ENCODE data around the gene ARMC7. TPM values are rescaled to one million over a fixed set of nuclear protein-coding genes. Genes with fewer than 3 reads are reported as not detected.
"Not testable (repeated sequence)": the region's sequence is repeated elsewhere in the genome, so short reads cannot be mapped to it uniquely, and the experiment has no call there.

The ARMC7 gene
- total RNA-seq, 1 donor from 2014 or later: 10.1 TPM

- H3K4me1 Mint-ChIP-seq (ENCODE audit: low read depth): peaks cover 8% of the 10 kb centered on the region
- peak overlapping the region; percentile 30 for H3K27ac Mint-ChIP-seq
- H3K36me3 Mint-ChIP-seq (ENCODE audit: low read depth): peaks cover 28% of the 10 kb centered on the region
- no peaks in the 10 kb centered on the region for H3K9me3 Mint-ChIP-seq
- no peak overlapping the region for H3K4me3 Mint-ChIP-seq (ENCODE audit: low read depth)
- DNase-seq (ENCODE audit: low spot score): no peak
- H3K27me3 Mint-ChIP-seq (ENCODE audit: low read depth): no peaks in the 10 kb centered on the region
- intact Hi-C loops (cut with micrococcal nuclease): no loop called here
These were observed 50.4 kb downstream of the ARMC7 start for GRCh38 chr17:75160211-75160610.

- Mint-ChIP-seq H3K4me1 (ENCODE audit: low read depth) (peaks cover 3% of the 10 kb centered on the region), H3K36me3 (ENCODE audit: low read depth) (peaks cover 39% of the 10 kb centered on the region), H3K27ac (no peak overlapping the region), H3K27me3 (ENCODE audit: low read depth) (no peaks in the 10 kb centered on the region), H3K4me3 (ENCODE audit: low read depth) (no peak overlapping the region), H3K9me3 (no peaks in the 10 kb centered on the region)
- no peak for DNase-seq (ENCODE audit: low spot score)
- intact Hi-C loops (cut with micrococcal nuclease): no loop called here
These were observed 53.3 kb downstream of the ARMC7 start for GRCh38 chr17:75163074-75163473.

- intact Hi-C loops (cut with micrococcal nuclease); H3K27me3 Mint-ChIP-seq (ENCODE audit: low read depth); H3K9me3 Mint-ChIP-seq; DNase-seq (ENCODE audit: low spot score); H3K27ac Mint-ChIP-seq; H3K4me3 Mint-ChIP-seq (ENCODE audit: low read depth); H3K4me1 Mint-ChIP-seq (ENCODE audit: low read depth): not testable (repeated sequence)
- peaks cover 45% of the 10 kb centered on the region for H3K36me3 Mint-ChIP-seq (ENCODE audit: low read depth)
These were observed 54.8 kb downstream of the ARMC7 start for GRCh38 chr17:75164606-75165005.

GRCh38 chr17:75168998-75169397, 59.2 kb downstream of the ARMC7 start:
- no peaks in the 10 kb centered on the region for H3K27me3 Mint-ChIP-seq (ENCODE audit: low read depth)
- H3K27ac Mint-ChIP-seq: no peak overlapping the region
- DNase-seq (ENCODE audit: low spot score): no peak
- peaks cover 4% of the 10 kb centered on the region for H3K4me1 Mint-ChIP-seq (ENCODE audit: low read depth)
- intact Hi-C loops (cut with micrococcal nuclease): no loop called here
- peaks cover 58% of the 10 kb centered on the region for H3K36me3 Mint-ChIP-seq (ENCODE audit: low read depth)
- no peak overlapping the region for H3K4me3 Mint-ChIP-seq (ENCODE audit: low read depth)
- H3K9me3 Mint-ChIP-seq: no peaks in the 10 kb centered on the region

GRCh38 chr17:75173526-75173925, 63.8 kb downstream of the ARMC7 start:
- no peaks in the 10 kb centered on the region for H3K27me3 Mint-ChIP-seq (ENCODE audit: low read depth)
- no peak overlapping the region for H3K4me3 Mint-ChIP-seq (ENCODE audit: low read depth)
- intact Hi-C loops (cut with micrococcal nuclease): loop anchor here (5.0 kb wide), 1 partner anchor 61 kb away; no protein-coding TSS in a partner anchor
- peaks cover 10% of the 10 kb centered on the region for H3K4me1 Mint-ChIP-seq (ENCODE audit: low read depth)
- DNase-seq (ENCODE audit: low spot score): no peak
- no peak overlapping the region for H3K27ac Mint-ChIP-seq
- H3K36me3 Mint-ChIP-seq (ENCODE audit: low read depth): peaks cover 50% of the 10 kb centered on the region
- H3K9me3 Mint-ChIP-seq: no peaks in the 10 kb centered on the region

- DNase-seq (ENCODE audit: low spot score): no peak
- Mint-ChIP-seq H3K4me3 (ENCODE audit: low read depth) (no peak overlapping the region), H3K4me1 (ENCODE audit: low read depth) (peaks cover 17% of the 10 kb centered on the region), H3K27me3 (ENCODE audit: low read depth) (no peaks in the 10 kb centered on the region), H3K27ac (no peak overlapping the region), H3K9me3 (no peaks in the 10 kb centered on the region), H3K36me3 (ENCODE audit: low read depth) (peaks cover 53% of the 10 kb centered on the region)
- intact Hi-C loops (cut with micrococcal nuclease): loop anchor here (5.0 kb wide), 1 partner anchor 63 kb away; no protein-coding TSS in a partner anchor
These were observed 65.2 kb downstream of the ARMC7 start for GRCh38 chr17:75174996-75175395.

- DNase-seq (ENCODE audit: low spot score): no peak
- Mint-ChIP-seq H3K36me3 (ENCODE audit: low read depth) (peaks cover 64% of the 10 kb centered on the region), H3K9me3 (no peaks in the 10 kb centered on the region), H3K4me3 (ENCODE audit: low read depth) (no peak overlapping the region), H3K27me3 (ENCODE audit: low read depth) (no peaks in the 10 kb centered on the region), H3K27ac (no peak overlapping the region), H3K4me1 (ENCODE audit: low read depth) (peaks cover 24% of the 10 kb centered on the region)
- intact Hi-C loops (cut with micrococcal nuclease): no loop called here
These were observed 66.9 kb downstream of the ARMC7 start for GRCh38 chr17:75176625-75177024.

GRCh38 chr17:75178453-75178852, 68.7 kb downstream of the ARMC7 start:
- Mint-ChIP-seq H3K27me3 (ENCODE audit: low read depth) (no peaks in the 10 kb centered on the region), H3K36me3 (ENCODE audit: low read depth) (peaks cover 53% of the 10 kb centered on the region), H3K9me3 (no peaks in the 10 kb centered on the region), H3K27ac (no peak overlapping the region), H3K4me1 (ENCODE audit: low read depth) (peaks cover 22% of the 10 kb centered on the region), H3K4me3 (ENCODE audit: low read depth) (no peak overlapping the region)
- intact Hi-C loops (cut with micrococcal nuclease): no loop called here
- no peak for DNase-seq (ENCODE audit: low spot score)

Other genes starting within 250 kb of the ARMC7 start
- 17.8 and 19.7 TPM in 2 replicates for gene FDXR, start 237.0 kb upstream of the ARMC7 start, total RNA-seq
- not detected in 2 replicates for gene FADS6, start 216.3 kb upstream of the ARMC7 start, total RNA-seq
- gene USH1G, start 186.7 kb upstream of the ARMC7 start, total RNA-seq: not detected in 2 replicates
- gene OTOP2, start 185.7 kb upstream of the ARMC7 start, total RNA-seq: not detected in 2 replicates
- not detected in 2 replicates for gene OTOP3, start 174.1 kb upstream of the ARMC7 start, total RNA-seq
- gene HID1, start 137.2 kb upstream of the ARMC7 start, total RNA-seq: 0.07 and 0.37 TPM in 2 replicates
- gene CDR2L, start 122.3 kb upstream of the ARMC7 start, total RNA-seq: 2.3 and 2.4 TPM in 2 replicates
- gene MRPL58, start 97.3 kb upstream of the ARMC7 start, total RNA-seq: 65.4 and 68.1 TPM in 2 replicates
- 166 and 170 TPM in 2 replicates for gene ATP5PD, start 63.0 kb upstream of the ARMC7 start, total RNA-seq
- gene KCTD2, start 62.7 kb upstream of the ARMC7 start, total RNA-seq: 18.0 and 20.7 TPM in 2 replicates
- 11.6 and 11.8 TPM in 2 replicates for gene SLC16A5, start 22.0 kb upstream of the ARMC7 start, total RNA-seq
- gene NT5C, start 21.8 kb downstream of the ARMC7 start, total RNA-seq: 72.7 and 86.6 TPM in 2 replicates
- gene JPT1, start 44.5 kb downstream of the ARMC7 start, total RNA-seq: 282 and 290 TPM in 2 replicates
- gene SUMO2, start 73.0 kb downstream of the ARMC7 start, total RNA-seq: 653 and 679 TPM in 2 replicates
- 115 and 122 TPM in 2 replicates for gene NUP85, start 95.7 kb downstream of the ARMC7 start, total RNA-seq
- 71.7 and 77.2 TPM in 2 replicates for gene GGA3, start 151.6 kb downstream of the ARMC7 start, total RNA-seq
- 99.4 and 101 TPM in 2 replicates for gene MRPS7, start 151.9 kb downstream of the ARMC7 start, total RNA-seq
- 50.5 and 51.5 TPM in 2 replicates for gene MIF4GD, start 161.3 kb downstream of the ARMC7 start, total RNA-seq
- gene SLC25A19, start 179.5 kb downstream of the ARMC7 start, total RNA-seq: 97.4 and 101 TPM in 2 replicates

Data from activated T-helper 2 cell treated with anti-CD3 and anti-CD28 coated beads, Interferon-gamma antibody, Interleukin-2, Interleukin-4, amounts not matched to agents 10 μg/mL and 5 μg/mL and 100 μg/mL, durations not matched to agents 14 hours and 24 hours and 36 hours (primary cell).